G401 (cell line): ENCODE measurements around the gene IL17RA. TPM values are rescaled to one million over a fixed set of nuclear protein-coding genes. Genes with fewer than 3 reads are reported as not detected.

Experiments
- DNase-seq: peaks from one replicate; pipeline ENCODE4 v3.0.0-alpha.2; 2015; ENCODE audit warnings: low spot score
- in situ Hi-C: cut with HindIII; loops from 2 replicates; pipeline ENCODE4 v1.10.0; 2016; ENCODE audit warnings: low sequenced_read_pairs, mixed read lengths
- total RNA-seq: library from RNA; depleted of rRNA; stranded (reverse); fragments of >200 nt; shearing (Covaris generic); gene quantifications from 2 replicates; pipeline ENCODE4 v1.2.3, GENCODE V29; 2014

Gene IL17RA
- total RNA-seq, 1 experiment from 2014 or later = 7.3 TPM

DNA sequence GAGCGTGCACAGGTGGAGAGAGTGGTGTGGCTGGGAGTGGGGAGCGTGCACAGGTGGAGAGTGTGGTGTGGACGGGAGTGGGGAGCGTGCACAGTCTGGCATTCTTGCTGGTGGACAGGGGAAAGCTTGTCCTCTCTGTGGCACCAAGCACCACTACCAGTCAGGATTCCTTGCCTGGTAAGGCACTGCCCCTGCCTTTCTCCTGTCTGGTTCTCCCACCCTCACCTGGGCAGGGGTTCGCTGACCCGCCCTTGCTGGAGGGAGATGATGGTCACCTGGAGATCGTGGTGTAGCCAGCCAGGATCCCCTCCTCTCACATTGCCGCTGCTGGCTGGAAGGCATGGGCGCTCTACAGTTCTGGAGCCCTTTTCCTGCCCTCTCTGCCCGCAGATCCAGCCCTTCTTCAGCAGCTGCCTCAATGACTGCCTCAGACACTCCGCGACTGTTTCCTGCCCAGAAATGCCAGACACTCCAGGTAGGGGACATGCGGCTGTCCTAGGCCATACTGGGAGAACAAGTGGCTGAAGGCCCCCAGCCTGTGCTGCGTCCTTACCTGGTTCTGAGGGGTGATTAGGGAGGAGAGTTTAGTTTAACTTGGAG is 19.6 kb downstream of the IL17RA start:
- no peak for DNase-seq
- in situ Hi-C loops = no loop called here

DNA sequence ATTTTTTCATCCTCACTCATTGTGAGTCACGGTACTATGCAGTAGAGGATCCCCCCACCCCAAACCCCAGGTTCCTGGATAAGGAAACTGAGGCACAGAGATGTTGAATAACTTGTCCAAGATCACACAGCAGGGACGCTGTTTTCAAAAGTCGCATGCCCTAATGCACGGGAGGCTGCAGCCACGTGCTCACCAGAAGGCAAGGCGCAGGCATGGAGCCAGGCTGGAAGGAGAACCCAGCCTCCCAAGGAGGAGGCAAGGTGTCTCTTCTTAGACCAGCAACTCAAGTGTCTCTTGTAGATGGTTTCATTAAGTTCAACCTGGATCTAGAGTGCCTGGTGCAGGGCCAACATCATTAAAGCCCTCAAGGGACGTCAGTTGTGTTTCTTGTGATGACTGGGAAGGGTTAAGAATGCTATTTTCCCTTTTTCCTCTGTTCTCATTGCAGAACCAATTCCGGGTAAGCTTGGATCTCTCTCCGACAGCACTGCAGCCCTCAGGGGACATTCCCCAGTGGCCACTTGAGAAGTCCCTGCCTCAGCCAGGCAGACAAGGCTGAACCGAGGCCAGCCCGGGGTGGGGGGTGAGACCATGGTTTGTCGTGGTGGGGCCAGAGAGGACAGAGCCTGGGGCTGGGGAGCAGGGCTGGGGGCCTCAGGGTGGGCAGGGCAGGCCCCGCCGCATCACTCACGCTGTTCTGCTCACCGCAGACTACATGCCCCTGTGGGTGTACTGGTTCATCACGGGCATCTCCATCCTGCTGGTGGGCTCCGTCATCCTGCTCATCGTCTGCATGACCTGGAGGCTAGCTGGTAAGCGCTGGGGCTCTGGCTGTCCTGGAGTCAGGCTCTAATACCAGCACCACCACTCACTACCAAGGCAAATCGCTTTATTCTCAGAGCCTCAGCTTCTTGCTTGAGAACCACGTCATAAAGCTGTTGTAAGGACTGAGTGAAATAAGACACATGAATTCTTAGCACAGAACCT is 20.6 kb downstream of the IL17RA start:
- DNase-seq = no peak

DNA sequence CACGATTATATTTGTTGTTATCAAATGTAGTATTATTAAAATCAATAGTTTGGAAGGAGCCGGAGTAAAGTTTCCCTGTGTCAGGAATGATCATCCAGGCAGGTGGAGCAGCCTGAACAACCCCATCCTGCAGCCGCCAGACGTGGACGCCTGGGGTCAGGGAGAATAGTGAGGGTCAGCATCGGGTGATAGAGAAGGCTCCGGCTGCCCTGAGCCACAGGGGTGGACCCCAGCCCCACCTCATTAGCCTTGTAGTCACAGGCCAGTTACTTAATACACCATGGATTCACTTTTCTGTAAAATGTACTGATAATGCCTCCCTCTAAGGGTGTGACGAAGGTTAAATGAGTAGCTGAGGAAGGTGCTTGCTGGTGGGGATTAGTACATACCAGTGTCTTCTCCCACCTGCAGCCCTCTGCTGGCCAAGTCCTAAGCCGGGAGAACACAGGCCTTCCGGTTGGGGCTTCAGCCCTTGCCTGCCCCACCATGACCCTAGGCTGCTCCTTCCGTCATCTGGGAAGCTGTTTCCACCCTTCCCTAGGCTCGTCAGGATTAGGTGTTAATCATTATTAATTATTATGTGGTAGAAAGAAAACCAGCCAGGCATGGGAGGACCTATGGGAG is 21.5 kb downstream of the IL17RA start:
- in situ Hi-C loops = no loop called here
- no peak for DNase-seq

More for the DNA sequence above, 20.6 kb downstream of the IL17RA start:
- in situ Hi-C loops = no loop called here

DNA sequence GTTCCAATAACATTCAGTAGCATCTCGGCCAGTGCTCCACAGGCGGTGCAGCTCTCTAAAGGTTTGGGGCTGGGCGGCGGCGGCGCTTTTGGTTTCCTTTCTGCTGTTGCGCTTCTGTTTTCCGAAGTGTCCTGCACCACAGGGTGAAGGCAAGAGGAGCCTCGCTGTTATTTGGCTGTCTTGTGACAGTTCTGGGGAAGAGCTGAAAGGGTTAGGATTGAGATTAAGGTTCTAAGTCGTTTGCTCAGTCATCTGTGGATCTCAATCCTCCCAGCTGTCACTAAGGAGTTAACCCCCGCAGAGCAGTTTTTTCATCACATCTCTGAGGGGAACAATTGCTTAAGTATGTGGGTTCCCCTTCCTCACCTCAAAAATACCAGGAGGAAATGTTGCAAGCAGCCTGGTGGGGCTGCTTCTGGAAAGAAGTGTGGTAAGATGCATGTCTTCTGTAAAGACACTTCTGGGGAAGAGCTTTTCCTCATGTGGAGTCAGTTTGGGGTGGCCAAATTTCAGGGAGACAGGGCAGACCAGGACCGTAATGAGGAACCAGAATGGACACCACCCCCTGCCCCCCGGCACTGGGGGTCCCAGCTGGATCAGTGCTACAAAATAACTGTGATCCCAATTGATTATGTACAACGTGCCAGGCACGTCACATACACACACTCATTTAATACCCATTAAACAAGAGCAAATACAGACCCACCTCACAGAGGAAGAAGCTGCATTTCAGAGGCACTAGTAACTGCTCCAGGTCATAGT is 22.2 kb downstream of the IL17RA start:
- no peak for DNase-seq
- in situ Hi-C loops = no loop called here

DNA sequence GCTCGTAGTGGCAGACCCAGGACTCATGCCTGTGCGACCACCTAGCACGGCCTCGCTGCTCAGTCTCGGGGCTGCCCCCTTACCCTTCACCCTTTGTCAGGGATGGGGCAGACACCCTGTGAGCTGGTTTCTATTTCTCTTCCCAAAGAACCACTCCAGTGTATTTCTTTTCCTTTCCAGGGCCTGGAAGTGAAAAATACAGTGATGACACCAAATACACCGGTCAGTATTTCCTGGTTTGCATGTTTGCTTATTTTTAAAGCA is 22.7 kb downstream of the IL17RA start:
- no peak for DNase-seq
- in situ Hi-C loops = no loop called here

DNA sequence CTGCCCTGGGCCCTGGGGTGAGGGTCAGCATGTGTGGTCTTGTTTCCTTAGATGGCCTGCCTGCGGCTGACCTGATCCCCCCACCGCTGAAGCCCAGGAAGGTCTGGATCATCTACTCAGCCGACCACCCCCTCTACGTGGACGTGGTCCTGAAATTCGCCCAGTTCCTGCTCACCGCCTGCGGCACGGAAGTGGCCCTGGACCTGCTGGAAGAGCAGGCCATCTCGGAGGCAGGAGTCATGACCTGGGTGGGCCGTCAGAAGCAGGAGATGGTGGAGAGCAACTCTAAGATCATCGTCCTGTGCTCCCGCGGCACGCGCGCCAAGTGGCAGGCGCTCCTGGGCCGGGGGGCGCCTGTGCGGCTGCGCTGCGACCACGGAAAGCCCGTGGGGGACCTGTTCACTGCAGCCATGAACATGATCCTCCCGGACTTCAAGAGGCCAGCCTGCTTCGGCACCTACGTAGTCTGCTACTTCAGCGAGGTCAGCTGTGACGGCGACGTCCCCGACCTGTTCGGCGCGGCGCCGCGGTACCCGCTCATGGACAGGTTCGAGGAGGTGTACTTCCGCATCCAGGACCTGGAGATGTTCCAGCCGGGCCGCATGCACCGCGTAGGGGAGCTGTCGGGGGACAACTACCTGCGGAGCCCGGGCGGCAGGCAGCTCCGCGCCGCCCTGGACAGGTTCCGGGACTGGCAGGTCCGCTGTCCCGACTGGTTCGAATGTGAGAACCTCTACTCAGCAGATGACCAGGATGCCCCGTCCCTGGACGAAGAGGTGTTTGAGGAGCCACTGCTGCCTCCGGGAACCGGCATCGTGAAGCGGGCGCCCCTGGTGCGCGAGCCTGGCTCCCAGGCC is 23.7 kb downstream of the IL17RA start:
- in situ Hi-C loops = no loop called here
- DNase-seq = no peak

DNA sequence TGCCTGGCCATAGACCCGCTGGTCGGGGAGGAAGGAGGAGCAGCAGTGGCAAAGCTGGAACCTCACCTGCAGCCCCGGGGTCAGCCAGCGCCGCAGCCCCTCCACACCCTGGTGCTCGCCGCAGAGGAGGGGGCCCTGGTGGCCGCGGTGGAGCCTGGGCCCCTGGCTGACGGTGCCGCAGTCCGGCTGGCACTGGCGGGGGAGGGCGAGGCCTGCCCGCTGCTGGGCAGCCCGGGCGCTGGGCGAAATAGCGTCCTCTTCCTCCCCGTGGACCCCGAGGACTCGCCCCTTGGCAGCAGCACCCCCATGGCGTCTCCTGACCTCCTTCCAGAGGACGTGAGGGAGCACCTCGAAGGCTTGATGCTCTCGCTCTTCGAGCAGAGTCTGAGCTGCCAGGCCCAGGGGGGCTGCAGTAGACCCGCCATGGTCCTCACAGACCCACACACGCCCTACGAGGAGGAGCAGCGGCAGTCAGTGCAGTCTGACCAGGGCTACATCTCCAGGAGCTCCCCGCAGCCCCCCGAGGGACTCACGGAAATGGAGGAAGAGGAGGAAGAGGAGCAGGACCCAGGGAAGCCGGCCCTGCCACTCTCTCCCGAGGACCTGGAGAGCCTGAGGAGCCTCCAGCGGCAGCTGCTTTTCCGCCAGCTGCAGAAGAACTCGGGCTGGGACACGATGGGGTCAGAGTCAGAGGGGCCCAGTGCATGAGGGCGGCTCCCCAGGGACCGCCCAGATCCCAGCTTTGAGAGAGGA is 24.5 kb downstream of the IL17RA start:
- in situ Hi-C loops = no loop called here
- no peak for DNase-seq

DNA sequence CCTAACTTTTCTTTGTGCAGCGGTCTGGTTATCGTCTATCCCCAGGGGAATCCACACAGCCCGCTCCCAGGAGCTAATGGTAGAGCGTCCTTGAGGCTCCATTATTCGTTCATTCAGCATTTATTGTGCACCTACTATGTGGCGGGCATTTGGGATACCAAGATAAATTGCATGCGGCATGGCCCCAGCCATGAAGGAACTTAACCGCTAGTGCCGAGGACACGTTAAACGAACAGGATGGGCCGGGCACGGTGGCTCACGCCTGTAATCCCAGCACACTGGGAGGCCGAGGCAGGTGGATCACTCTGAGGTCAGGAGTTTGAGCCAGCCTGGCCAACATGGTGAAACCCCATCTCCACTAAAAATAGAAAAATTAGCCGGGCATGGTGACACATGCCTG is 25.2 kb downstream of the IL17RA start:
- no peak for DNase-seq
- in situ Hi-C loops = no loop called here

DNA sequence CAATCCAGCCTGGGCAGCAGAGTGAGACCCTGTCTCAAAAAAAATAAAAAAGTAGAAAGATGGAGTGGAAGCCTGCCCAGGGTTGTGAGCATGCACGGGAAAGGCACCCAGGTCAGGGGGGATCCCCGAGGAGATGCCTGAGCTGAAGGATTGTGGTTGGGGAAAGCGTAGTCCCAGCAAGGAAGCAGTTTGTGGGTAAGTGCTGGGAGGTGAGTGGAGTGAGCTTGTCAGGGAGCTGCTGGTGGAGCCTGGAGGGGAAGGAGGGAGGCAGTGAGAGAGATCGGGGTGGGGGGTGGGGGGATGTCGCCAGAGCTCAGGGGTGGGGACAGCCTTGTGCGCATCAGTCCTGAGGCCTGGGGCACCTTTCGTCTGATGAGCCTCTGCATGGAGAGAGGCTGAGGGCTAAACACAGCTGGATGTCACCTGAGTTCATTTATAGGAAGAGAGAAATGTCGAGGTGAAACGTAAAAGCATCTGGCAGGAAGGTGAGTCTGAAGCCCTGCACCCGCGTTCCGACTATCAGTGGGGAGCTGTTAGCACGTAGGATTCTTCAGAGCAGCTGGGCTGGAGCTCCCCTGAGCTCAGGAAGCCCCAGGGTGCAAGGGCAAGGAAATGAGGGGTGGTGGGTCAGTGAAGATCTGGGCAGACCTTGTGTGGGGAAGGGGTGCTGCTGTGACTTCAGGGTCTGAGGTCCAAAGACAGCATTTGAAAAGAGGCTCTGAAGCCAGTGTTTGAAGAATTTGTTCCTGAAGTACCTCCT is 26.2 kb downstream of the IL17RA start:
- no peak for DNase-seq
- in situ Hi-C loops = no loop called here

DNA sequence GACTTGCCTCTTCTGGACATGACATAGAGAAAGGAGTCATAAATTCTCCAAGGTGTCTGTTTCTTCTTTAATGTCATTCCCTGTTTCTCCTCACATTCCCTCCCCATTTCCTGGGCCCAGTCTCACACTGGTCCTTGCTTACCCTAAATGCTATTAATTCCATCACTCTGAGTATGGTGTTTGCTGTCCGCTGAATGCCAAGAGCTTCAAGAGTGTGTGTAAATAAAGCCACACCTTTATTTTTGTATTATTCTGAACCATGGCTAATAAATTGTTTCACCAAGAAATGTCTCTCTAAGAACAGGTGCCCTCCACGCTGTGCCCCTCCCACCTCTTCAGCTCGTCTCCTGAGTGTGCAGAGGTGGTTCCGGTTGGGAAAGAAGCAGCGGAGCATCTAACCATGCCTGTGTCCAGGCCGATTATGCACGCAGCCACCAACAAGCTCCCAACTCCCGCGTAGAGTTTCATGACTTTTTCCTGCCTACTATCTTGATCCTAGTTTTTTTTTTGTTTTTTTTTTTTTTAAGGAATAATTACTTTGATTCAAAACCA is 27.8 kb downstream of the IL17RA start:
- in situ Hi-C loops = no loop called here
- no peak for DNase-seq

DNA sequence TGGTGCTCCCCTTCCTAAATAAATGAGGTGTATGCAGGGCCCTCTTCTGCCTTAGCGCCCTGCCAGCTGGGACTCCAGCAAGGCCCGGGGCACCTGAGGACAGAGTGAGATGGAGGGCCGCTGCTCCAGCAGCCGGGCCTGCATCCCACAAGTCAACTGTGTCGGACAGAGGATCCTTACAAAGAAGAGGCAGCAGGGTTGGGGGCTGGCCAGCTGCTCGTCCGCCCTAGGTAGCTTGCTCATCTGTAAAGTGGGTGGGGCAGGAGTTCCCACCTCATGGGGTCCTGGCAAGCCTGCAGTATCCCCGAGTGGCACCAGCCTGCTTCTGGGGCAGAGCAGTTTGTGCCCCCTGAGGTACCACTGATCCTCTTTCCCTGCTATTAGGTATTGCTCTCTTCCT is 28.8 kb downstream of the IL17RA start:
- no peak for DNase-seq
- in situ Hi-C loops = no loop called here

DNA sequence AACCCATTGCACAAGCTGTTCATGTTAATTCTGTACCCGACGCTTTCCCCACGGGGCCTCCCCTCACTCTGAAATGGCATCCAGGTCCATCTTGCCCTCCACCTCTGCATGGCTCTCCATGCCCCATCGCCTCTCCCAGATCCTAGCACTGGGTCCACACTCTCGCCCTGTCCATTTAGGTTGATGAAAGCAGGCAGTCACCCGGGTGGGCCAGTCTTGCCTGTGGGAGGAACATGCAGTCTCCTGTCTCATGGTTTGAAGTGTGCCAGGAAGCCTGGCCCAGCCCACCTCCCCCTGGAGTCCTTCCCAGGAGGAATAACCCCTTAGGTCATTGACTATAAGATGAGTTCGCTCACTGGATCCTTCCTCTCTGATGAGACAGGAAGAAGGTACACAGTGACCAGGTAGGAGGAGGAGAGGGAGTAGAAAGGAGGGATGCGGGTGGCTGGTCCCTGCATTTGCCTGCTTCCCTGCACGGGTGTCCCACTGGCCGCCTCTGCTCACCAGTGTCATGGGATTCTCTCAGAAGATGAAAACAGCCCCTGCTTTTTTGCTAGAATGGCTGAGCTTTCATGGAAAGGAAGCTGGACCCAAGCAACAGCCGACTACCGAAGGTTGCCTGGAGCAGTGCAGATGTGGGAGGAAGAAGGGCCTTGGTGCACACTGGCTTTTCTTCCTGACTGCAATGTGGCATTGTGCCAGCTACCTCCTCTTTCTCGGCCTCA is 29.5 kb downstream of the IL17RA start:
- no peak for DNase-seq
- in situ Hi-C loops = no loop called here

DNA sequence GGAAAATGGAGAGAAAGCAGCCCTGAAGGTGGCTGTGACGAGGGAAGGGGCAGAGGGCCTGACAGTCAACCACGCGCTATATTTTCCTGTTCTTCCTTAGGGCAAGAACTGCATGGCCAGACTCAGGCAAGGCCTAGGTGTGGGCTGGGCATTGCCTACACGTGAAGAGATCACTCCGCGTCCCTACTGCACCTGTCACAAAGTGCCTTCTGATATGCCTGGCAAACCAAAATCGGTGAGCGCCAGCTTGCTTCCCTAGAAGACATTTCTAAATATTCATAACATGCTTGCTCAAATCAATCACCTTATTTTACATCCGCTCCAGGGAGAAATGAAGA is 30.1 kb downstream of the IL17RA start:
- DNase-seq = peak; percentile 12
- in situ Hi-C loops = no loop called here

DNA sequence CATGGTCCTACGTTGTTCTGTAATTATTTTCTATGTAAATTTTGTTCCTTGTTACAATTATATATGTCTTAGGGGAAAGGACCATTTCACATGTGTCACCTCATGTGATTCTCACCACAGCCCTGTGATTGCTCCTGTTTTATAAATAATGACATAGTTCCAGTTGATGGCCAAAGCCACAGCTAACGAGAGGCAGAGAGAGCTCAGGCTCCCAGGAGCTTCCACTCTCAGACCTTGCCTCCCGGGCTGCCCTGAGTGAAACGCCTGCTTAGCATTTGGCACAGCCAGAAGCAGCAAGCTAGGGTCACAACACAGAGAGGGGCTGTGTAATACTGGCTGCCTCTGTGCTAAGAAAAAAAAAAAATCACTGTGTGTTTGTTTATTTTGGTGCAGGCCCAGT is 30.4 kb downstream of the IL17RA start:
- in situ Hi-C loops = no loop called here
- DNase-seq = no peak

DNA sequence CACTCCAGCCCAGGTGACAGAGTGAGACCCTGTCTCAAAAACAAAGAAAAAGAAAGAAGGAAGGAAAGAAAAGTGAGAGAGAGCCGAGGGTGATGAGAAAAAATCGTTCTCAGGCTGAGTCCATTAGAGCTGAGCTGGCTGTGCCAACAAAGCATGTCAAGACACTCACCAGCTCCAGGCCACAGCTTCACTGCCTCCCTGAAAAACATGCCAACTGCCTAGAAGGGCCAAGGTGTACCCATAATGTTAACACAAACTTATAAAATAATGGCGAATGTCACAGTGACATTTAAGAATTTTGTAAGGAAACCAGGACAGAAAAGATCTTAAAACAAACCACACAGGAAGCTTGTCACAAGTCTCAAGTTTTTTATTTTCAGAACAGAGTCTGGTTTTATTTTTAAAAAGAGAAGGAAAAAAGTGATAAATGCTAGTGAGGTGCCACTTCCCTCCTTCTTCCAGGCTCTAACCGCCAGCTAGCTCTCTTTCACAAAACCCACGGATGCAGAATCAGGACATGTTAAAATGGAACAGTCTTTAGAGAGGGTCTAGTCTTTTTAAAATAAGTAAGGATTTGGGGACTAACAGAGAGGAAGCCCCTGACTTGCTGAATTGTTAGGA is 31.3 kb downstream of the IL17RA start:
- in situ Hi-C loops = no loop called here
- DNase-seq = peak; percentile 43

DNA sequence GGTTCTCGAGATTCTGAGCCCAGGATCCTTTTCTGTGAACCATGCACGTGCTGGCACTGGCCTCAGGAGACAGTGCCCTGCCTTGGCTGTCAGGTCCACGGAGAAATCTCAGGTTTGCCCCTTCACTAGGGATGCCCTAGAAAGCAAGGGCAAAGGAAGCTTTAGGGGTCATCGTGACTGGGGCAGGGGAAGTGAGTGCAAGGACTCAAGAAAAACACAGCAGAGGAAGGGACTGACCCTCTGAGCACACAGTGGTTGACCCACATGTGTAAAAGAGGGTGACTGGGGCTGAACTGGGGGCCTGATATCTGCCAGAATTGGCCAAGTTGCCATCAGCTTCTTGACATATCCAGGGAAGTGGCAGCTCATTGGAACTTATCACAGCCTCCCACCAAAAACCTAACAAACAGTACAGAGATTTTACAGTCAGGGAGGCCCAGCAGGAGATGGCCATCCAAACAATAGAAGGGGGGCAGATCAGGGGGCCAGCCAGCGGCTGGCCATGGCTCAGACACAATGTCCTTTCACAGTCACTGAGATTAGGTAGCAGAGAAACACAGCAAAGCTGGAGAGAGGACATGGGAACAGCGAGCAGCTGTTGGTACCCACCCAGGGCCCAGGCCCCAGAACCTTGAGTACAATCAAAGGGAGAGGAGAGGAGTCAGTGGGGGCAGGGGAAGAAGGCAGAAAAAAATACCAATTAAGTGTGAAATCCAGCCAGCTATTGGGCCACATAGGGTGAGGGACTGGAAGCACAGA is 32.0 kb downstream of the IL17RA start:
- DNase-seq = peak; percentile 16
- in situ Hi-C loops = no loop called here
